H1 (cell line): Measurements from ENCODE around the gene GNAL. TPM values are rescaled to one million over a fixed set of nuclear protein-coding genes. Genes with fewer than 3 reads are reported as not detected.

Experiments
- CTCF ChIA-PET: fragments of 300-600 bp; sonication (Branson Sonifier 250); formaldehyde crosslinking; loops from one replicate; lab custom pipeline; 2021; ENCODE audit not compliant: partially characterized antibody; lab: Charles Lee
- POLR2A ChIA-PET: fragments of 300-600 bp; sonication (Branson Sonifier 250); formaldehyde crosslinking; loops from one replicate; lab custom pipeline; 2021; ENCODE audit warnings: inconsistent platforms; ENCODE audit not compliant: partially characterized antibody; lab: Charles Lee
- DNase-seq, 2 experiments: peaks; one replicate each; pipeline versions ENCODE4 v3.0.0 to v3.0.0-alpha.2; 2010 to 2022; ENCODE audit warnings: low spot score in 2 of 2, low read depth in 1 of 2, mixed read lengths in 1 of 2
- FAIRE-seq: peaks from 2 replicates; lab custom pipeline; 2011; peaks lifted over from hg19 to GRCh38; lab: Jason Lieb, UNC
- H2AFZ ChIP-seq: 2 replicates; pipeline ENCODE4 v1.8.1; 2012; ENCODE audit warnings: low read length, inconsistent platforms
- H2AK5ac ChIP-seq: 2 replicates; pipeline ENCODE4 v1.6.1; 2013; ENCODE audit warnings: low read depth, low read length
- H2BK120ac ChIP-seq: replicated peaks from 2 replicates; pipeline ENCODE3; 2013; ENCODE audit warnings: low read depth, low read length, inconsistent platforms
- H2BK12ac ChIP-seq: 2 replicates; pipeline ENCODE4 v1.6.1; 2013; ENCODE audit warnings: low read depth, low read length
- H2BK15ac ChIP-seq: 2 replicates; pipeline ENCODE4 v1.6.1; 2013; ENCODE audit warnings: low read length
- H2BK20ac ChIP-seq: 2 replicates; pipeline ENCODE4 v1.6.1; 2013; ENCODE audit warnings: low read length
- H2BK5ac ChIP-seq: 2 replicates; pipeline ENCODE4 v1.6.1; 2013; ENCODE audit warnings: low read depth, low read length
- H3K14ac ChIP-seq: 2 replicates; pipeline ENCODE4 v1.6.1; 2013; ENCODE audit warnings: inconsistent platforms; ENCODE audit not compliant: insufficient read length
- H3K18ac ChIP-seq: 2 replicates; pipeline ENCODE4 v1.6.1; 2013; ENCODE audit warnings: low read length; ENCODE audit errors: extremely low read depth
- H3K23ac ChIP-seq: 2 replicates; pipeline ENCODE4 v1.6.1; 2013; ENCODE audit warnings: inconsistent platforms; ENCODE audit not compliant: insufficient read length
- H3K23me2 ChIP-seq: 2 replicates; pipeline ENCODE4 v1.6.1; 2013; ENCODE audit warnings: low read depth, low read length
- H3K27ac ChIP-seq: 2 replicates; pipeline ENCODE4 v1.6.1; 2011; ENCODE audit warnings: low read depth, low read length, inconsistent platforms
- H3K27me3 ChIP-seq, 4 experiments: replicated peaks in 1 of 4; 1 replicate in 1 of 4; 2 replicates in 3 of 4; pipeline versions ENCODE4 v1.6.1 to v1.8.1; 2011 to 2013; ENCODE audit warnings: low read length in 3 of 4, mild to moderate bottlenecking in 3 of 4, inconsistent platforms in 2 of 4, mixed read lengths in 2 of 4, moderate library complexity in 1 of 4; ENCODE audit not compliant: control insufficient read depth in 3 of 4, insufficient read depth in 3 of 4; ENCODE audit errors: extremely low read depth in 1 of 4
- H3K36me3 ChIP-seq, 4 experiments: 2 replicates each; pipeline versions ENCODE4 v1.6.1 to v1.8.1; 2011 to 2013; ENCODE audit warnings: mild to moderate bottlenecking in 4 of 4, low read length in 3 of 4, moderate library complexity in 2 of 4, control low read depth in 1 of 4, inconsistent platforms in 1 of 4; ENCODE audit not compliant: insufficient read depth in 4 of 4, control insufficient read depth in 2 of 4
- H3K4ac ChIP-seq: replicated peaks from 2 replicates; pipeline ENCODE3; 2013; ENCODE audit warnings: low read length, low read depth, mixed read lengths, inconsistent platforms; ENCODE audit not compliant: insufficient read length
- H3K4me1 ChIP-seq, 4 experiments: replicated peaks in 1 of 4; 1 replicate in 1 of 4; 2 replicates in 3 of 4; pipeline versions ENCODE4 v1.6.1 to v1.8.1; 2011 to 2013; ENCODE audit warnings: low read length in 3 of 4, inconsistent platforms in 2 of 4, mixed read lengths in 1 of 4; ENCODE audit not compliant: insufficient read depth in 4 of 4, control insufficient read depth in 3 of 4
- H3K4me2 ChIP-seq, 2 experiments: 2 replicates each; pipeline versions ENCODE4 v1.6.1 to v1.8.1; 2011 to 2013; ENCODE audit warnings: low read depth in 2 of 2, low read length in 2 of 2, control low read depth in 1 of 2, inconsistent platforms in 1 of 2, mild to moderate bottlenecking in 1 of 2; ENCODE audit not compliant: insufficient read depth in 1 of 2
- H3K4me3 ChIP-seq, 4 experiments: fragments of 200-600, 300-600 bp in 1 of 4; sonication (generic), shearing (Covaris generic), sonication (Bioruptor Twin) in 1 of 4; 2 replicates each; pipeline versions ENCODE4 v1.5.1 to v1.8.1; 2011 to 2016; ENCODE audit warnings: low read length in 4 of 4, low read depth in 3 of 4, control low read depth in 2 of 4, inconsistent platforms in 2 of 4, mild to moderate bottlenecking in 2 of 4, mixed read lengths in 1 of 4, moderate library complexity in 1 of 4; ENCODE audit not compliant: insufficient read depth in 2 of 4; ENCODE audit errors: extremely low read depth in 1 of 4
- H3K56ac ChIP-seq: replicated peaks from 2 replicates; pipeline ENCODE3; 2013; ENCODE audit warnings: low read depth, mild to moderate bottlenecking, mixed read lengths, low read length, inconsistent platforms; ENCODE audit not compliant: insufficient read length
- H3K79me1 ChIP-seq: 2 replicates; pipeline ENCODE4 v1.6.1; 2013; ENCODE audit warnings: low read depth, low read length, control low read depth
- H3K79me2 ChIP-seq, 2 experiments: 2 replicates each; pipeline versions ENCODE4 v1.6.1 to v1.8.1; 2012 to 2013; ENCODE audit warnings: low read length in 2 of 2, mild to moderate bottlenecking in 2 of 2, inconsistent platforms in 1 of 2; ENCODE audit not compliant: insufficient read depth in 2 of 2, control insufficient read depth in 1 of 2
- H3K9ac ChIP-seq, 4 experiments: replicated peaks in 1 of 4; 1 replicate in 1 of 4; 2 replicates in 3 of 4; pipeline versions ENCODE4 v1.6.1 to v1.8.1; 2011 to 2013; ENCODE audit warnings: low read depth in 3 of 4, low read length in 3 of 4, control low read depth in 2 of 4, mild to moderate bottlenecking in 2 of 4, moderate library complexity in 2 of 4, inconsistent platforms in 1 of 4; ENCODE audit errors: extremely low read depth in 1 of 4
- H3K9me3 ChIP-seq, 2 experiments: 2 replicates each; pipeline versions ENCODE4 v1.6.1 to v1.8.1; 2012 to 2013; ENCODE audit warnings: mild to moderate bottlenecking in 2 of 2, moderate library complexity in 2 of 2, control low read depth in 1 of 2, inconsistent platforms in 1 of 2, low read depth in 1 of 2, low read length in 1 of 2, mixed read lengths in 1 of 2; ENCODE audit not compliant: insufficient read depth in 2 of 2
- H4K20me1 ChIP-seq, 2 experiments: replicated peaks in 1 of 2; 2 replicates each; pipeline versions ENCODE3 to v1.8.1; 2011 to 2013; ENCODE audit warnings: inconsistent platforms in 2 of 2, low read length in 2 of 2, mild to moderate bottlenecking in 1 of 2; ENCODE audit not compliant: insufficient read depth in 2 of 2, control insufficient read depth in 1 of 2
- H4K5ac ChIP-seq: 2 replicates; pipeline ENCODE4 v1.6.1; 2013; ENCODE audit warnings: low read length, low read depth, mixed read lengths, inconsistent platforms; ENCODE audit not compliant: insufficient read length
- H4K8ac ChIP-seq: 2 replicates; pipeline ENCODE4 v1.8.0; 2013; ENCODE audit warnings: mild to moderate bottlenecking, moderate library complexity, low read length, inconsistent platforms; ENCODE audit not compliant: insufficient read depth; ENCODE audit errors: extremely low read depth
- H4K91ac ChIP-seq: replicated peaks from 2 replicates; pipeline ENCODE3; 2013; ENCODE audit warnings: low read length, mixed read lengths, inconsistent platforms; ENCODE audit not compliant: insufficient read length
- JUND ChIP-seq: IDR thresholded peaks from 2 replicates; pipeline ENCODE4 v1.6.1; 2011; ENCODE audit warnings: mild to moderate bottlenecking, improper control_type of control experiment, low read length
- WGBS, 2 experiments: shearing (Covaris generic) in 1 of 2; methylation state at CpG; one replicate each; pipeline versions ENCODE4 v1.1.6 to v1.1.7; 2013 to 2015; ENCODE audit warnings: low lambda C conversion rate in 2 of 2, mixed read lengths in 2 of 2, inconsistent platforms in 1 of 2, low coverage in 1 of 2, missing lambda C conversion rate in 1 of 2; ENCODE audit not compliant: insufficient replicate concordance in 2 of 2, insufficient coverage in 1 of 2, insufficient read length in 1 of 2; ENCODE audit errors: extremely low coverage in 1 of 2, missing lambda C conversion rate in 1 of 2; 5-methylcytosine and 5-hydroxymethylcytosine counted together
- polyA plus RNA-seq, 7 experiments: library from polyadenylated mRNA; depleted of rRNA in 3 of 7; stranded (reverse) in 5 of 7; unstranded in 2 of 7; fragments of >200 nt in 5 of 7; fragments of 200-250 nt in 2 of 7; gene quantifications; 1 replicate in 5 of 7; 2 replicates in 1 of 7; 4 replicates in 1 of 7; pipeline versions ENCODE4 v1.2.1 to v1.2.3, GENCODE V29; 2011 to 2013; ENCODE audit warnings: missing spikeins in 2 of 7, mixed read lengths in 2 of 7
- total RNA-seq: library from RNA; stranded (reverse); fragmentation: NEBNext Ultra II Directional; extraction: Animal tissue kit (Norgen Biotek cat#: 25700); gene quantifications from 2 replicates; pipeline ENCODE4 v1.2.1, GENCODE V29; 2021

Gene GNAL
- total and polyA plus RNA-seq, 2 of the 8 experiments (the other 6 are each of a cell fraction or from before 2014, with no cell fraction given) = 13.2 to 18.3 TPM

DNA sequence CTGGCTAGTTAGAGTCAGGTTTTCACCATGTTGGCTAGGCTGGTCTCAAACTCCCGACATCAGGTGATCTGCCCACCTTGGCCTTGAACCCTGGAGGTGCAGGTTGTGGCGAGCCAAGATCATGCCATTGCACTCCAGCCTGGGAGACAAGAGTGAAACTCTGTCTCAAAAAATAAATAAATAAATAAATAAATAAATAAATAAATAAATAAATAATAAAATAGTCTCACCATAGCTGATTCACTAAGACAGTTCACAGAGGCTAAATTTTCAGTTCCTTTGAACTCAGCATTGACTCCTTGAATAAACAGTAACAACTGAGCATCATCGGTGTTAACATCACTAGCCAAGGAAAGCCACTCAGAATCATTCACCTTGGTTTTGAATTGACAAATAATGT, 32.7 kb downstream of the GNAL start:
- Histone ChIP-seq H3K9ac (no peak overlapping the region), H4K20me1 (no peaks in the 10 kb centered on the region), H2BK20ac (no peak overlapping the region), H3K79me2 (no peaks in the 10 kb centered on the region), H3K36me3 (no peaks in the 10 kb centered on the region; a peak in 1 of 8 replicates), H3K23ac (no peak overlapping the region), H4K91ac (no peak overlapping the region), H3K4ac (no peak overlapping the region), H3K56ac (no peak overlapping the region), H3K9me3 (peaks cover 0 to 5% of the 10 kb centered on the region in 2 experiments; a peak in 2 of 4 replicates), H2AFZ (no peak overlapping the region), H3K79me1 (no peaks in the 10 kb centered on the region), H3K18ac (no peak overlapping the region), H3K4me3 (no peak overlapping the region), H2BK120ac (no peak overlapping the region), H2BK15ac (no peak overlapping the region), H2AK5ac (no peak overlapping the region), H3K4me1 (no peaks in the 10 kb centered on the region), H3K27ac (no peak overlapping the region), H2BK12ac (no peak overlapping the region), H3K4me2 (no peak overlapping the region), H4K8ac (no peak overlapping the region), H3K14ac (no peak overlapping the region), H4K5ac (no peak overlapping the region), H2BK5ac (no peak overlapping the region), H3K27me3 (no peaks in the 10 kb centered on the region), H3K23me2 (no peaks in the 10 kb centered on the region)
- FAIRE-seq (no peak), DNase-seq (no peak)
- WGBS, 2 experiments = 72% methylated on average over 3 of the region's 3 CpGs; no CpG with 5 or more reads in 1 of the 2 experiments
- CTCF ChIA-PET = interaction anchor here (1.0 to 9.0 kb wide), 4 partner anchors 19 to 66 kb away, joined by 3 to 109 read pairs (median 4); no protein-coding TSS in a partner anchor
- POLR2A ChIA-PET = no interaction called here
- no peak for TF ChIP-seq JUND
